Tongue (tissue), 2 donors: ENCODE data around the gene MTRF1L. TPM values are rescaled to one million over a fixed set of nuclear protein-coding genes. Genes with fewer than 3 reads are reported as not detected.
"Not testable (repeated sequence)": the region's sequence is repeated elsewhere in the genome, so short reads cannot be mapped to it uniquely, and the experiment has no call there.

ENCODE experiments used
- DNase-seq: peaks from one replicate; pipeline ENCODE4 v3.0.0-alpha.2; 2015
- total RNA-seq: library from RNA; depleted of rRNA; stranded (reverse); fragments of >200 nt; gene quantifications from one replicate; pipeline ENCODE4 v1.2.3, GENCODE V29; 2014

Gene MTRF1L
- total RNA-seq, 1 donor from 2014 or later, result 19.8 TPM

DNA sequence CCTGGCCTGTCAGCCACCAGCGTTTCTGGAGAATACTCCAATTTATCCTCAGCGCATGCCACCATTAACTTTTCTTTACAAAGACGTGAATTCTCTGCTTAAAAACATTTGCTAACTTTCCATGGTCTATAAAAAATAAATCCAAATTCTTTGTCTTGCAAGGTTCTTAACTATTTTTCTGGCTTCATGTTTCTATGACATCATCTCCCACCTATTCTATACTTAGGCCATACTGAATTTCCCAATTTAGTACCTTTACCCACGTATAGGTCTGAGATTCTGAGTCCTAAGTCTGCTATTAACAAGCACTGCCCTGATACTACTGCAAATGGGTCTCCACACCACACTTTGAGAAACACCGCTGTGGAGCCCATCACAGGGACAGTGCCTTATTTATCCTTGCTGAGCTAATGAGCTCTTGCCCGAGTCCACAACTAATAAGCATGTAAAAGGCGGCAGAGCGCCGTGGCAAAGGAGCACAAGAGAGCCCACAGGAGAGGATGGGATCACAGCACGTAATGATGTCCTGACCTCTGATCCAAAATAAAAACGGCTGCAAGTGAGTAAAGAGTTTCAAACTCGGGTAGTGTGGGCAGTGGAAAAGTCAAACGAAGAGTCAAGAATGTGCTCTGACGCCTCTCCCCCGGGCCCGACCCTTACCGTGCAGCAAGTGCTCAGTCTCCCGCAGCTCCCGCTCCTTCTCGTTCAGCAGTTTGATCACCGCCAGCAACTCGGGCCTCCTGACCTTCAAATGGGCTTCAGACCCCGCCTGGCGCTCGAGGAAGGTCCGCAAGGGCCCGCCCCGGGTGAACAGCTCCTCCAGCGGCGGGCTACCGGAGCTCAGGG, 519 bp downstream of the MTRF1L start:
- peak; percentile 36 for DNase-seq

GRCh38 chr6:153000790-153001189, 1.7 kb downstream of the MTRF1L start:
- DNase-seq, result not testable (repeated sequence)

DNA sequence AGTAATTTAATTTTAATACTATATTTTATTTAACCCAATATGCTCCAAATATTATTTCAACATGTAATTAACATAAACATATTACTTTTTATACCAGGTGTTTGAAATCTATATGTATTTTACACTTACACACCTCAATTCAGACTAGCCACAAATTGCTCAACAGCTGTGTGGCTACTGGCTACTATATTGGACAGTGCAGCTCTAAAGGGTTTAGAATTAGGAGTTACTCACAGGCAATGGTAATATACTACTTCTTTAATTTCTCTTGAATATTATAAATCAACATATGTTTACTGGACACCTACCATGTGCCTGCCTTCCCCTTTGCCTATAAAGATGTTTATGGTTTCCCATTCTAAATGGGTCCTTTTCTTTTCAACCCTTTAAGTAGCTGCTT, 2.3 kb downstream of the MTRF1L start:
- no peak for DNase-seq

DNA sequence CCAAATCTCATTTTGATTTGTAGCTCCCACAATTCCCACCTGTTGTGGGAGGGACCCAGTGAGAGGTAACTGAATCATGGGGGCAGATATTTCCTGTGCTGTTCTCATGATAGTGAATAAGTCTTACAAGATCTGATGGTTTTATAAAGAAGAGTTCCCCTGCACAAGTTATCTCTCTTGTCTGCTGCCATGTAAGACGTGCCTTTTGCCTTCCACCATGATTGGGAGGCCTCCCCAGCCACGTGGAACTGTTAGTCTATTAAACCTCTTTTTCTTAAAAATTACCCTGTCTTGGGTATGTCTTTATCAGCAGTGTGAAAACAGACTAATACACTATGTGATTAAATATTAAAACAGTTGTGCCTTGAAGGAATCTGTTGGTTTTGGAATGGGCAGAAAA, 3.0 kb downstream of the MTRF1L start:
- not testable (repeated sequence) for DNase-seq

GRCh38 chr6:152993847-152994246, 8.7 kb downstream of the MTRF1L start:
- no peak for DNase-seq

GRCh38 chr6:152993431-152993830, 9.1 kb downstream of the MTRF1L start:
- no peak for DNase-seq

- DNase-seq, result no peak
Measured at GRCh38 chr6:152986978-152987377, 15.5 kb downstream of the MTRF1L start.

GRCh38 chr6:152985300-152985699, 17.2 kb downstream of the MTRF1L start:
- not testable (repeated sequence) for DNase-seq

GRCh38 chr6:152984513-152984872, 18.0 kb downstream of the MTRF1L start:
- DNase-seq, result peak; percentile 27

- DNase-seq, result peak; percentile 99
Measured at GRCh38 chr6:152983637-152984512, 18.6 kb downstream of the MTRF1L start.

GRCh38 chr6:152982904-152983636, 19.4 kb downstream of the MTRF1L start, which contains the start of gene FBXO5:
FBXO5 (minus strand) TSS chr6:152983041; CDS start chr6:152982959, 82 bp downstream.
- DNase-seq, result peak; percentile 99

DNA sequence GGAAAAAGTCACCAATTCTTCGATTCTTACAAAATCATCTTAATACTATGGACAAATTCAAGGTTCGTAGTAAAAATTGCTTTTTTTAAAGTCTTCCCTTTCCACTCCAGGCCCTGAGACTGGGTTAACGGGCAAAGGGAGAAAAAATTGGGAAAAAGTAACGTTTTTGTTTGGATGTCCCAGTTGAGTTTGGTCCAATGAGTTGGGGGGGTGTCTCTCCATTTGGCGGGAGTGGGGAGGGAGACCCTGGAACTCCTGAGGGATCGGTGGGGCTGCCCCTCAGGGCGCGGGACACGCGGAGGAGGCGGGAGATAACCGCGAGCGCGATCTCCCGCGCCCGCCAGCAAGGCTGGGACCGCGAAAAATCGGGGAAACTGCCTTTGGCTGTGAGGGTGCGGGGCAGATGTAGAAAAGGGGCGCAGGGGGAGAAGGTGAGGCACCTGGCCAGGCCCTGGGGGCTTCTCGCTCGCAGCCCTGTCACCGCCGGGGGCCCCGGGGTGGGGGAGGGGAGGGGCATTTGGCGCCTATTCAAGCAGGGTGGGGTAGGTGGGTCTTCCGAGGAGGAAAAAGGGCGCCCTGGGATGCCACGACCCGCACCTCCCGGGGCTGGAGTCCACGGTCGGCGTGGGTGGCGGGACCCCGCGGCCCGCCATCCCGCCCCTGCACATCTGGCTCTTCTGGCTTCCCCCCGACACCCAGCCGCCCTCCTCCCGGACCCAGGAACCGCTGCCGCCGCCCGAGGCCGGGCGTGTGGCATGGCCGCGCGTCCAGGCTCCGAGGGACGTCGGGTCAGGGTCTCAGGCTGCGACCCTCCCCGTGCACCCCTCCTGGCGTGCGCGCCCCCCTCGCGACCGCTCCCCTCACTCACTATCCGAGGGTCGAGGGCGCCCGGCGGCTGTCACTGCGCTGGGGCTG, 20.3 kb downstream of the MTRF1L start:
- peak; percentile 19 for DNase-seq

GRCh38 chr6:152981219-152981618, 21.3 kb downstream of the MTRF1L start:
- no peak for DNase-seq

- DNase-seq, result no peak
Measured at GRCh38 chr6:152980656-152981055, 21.9 kb downstream of the MTRF1L start.

DNA sequence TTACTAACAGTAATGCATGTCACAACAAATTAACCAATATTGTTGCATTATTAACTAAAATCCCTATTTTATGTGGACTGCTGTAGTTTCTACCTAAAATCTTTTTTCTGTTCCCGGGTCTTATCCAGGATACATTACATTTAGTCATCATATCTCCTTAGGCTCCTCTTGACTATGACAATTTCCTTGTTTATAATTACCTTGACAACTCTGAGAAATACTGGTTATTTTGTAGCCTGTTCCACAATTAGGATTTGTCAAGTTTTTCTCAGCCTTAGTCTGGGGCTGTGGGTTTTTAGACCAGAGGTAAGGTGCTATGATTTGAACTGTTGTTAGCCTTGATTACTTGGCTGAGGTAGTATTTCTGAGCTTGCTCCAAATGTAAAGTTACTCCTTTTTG, 23.4 kb downstream of the MTRF1L start:
- DNase-seq, result no peak

DNA sequence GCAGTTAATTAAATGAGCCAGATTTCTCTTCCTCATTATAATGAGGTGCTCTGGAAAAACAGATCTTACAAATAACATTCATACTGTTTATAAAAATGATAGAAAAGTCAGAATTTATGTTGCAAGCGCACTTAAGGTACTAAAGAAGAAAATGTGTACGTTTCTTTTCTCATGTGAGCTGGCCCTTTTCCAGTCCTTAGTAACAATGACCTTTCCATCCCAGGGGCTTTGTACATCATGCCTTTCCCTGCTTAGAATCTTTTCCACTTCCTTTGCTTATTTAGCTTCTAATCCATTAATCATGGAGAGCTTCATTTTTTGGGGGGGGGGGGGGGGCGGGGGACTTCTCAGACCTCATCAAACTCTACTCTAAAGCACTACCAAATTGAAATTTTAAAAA, 24.5 kb downstream of the MTRF1L start:
- no peak for DNase-seq

- no peak for DNase-seq
Measured at GRCh38 chr6:152977556-152977955, 25.0 kb downstream of the MTRF1L start.

DNA sequence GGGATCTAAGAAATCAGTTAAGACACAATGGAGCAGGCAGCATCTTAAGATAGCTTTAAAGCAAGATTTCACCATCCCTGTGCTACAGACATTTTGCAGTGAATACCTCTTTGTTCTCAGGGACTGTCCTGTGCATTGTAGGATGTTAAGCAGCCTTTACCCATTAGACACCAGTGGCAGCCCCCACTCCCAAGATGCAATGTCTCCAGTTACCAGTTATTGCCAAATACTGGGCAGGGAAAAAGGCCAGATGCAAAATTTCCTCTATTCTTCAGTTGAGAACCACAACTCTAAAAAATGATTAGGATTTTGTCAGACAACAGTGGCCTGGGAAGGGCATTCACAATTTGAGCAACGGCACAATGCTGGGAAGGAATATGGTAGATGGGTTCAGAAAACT, 25.8 kb downstream of the MTRF1L start:
- DNase-seq, result no peak

GRCh38 chr6:152975204-152975915, 27.1 kb downstream of the MTRF1L start:
- no peak for DNase-seq

- DNase-seq, result no peak
Measured at GRCh38 chr6:152973916-152974315, 28.6 kb downstream of the MTRF1L start.
